Measurements from ENCODE around the gene PNPLA6. TPM values are rescaled to one million over a fixed set of nuclear protein-coding genes. Genes with fewer than 3 reads are reported as not detected.
"Not testable (repeated sequence)": the region's sequence is repeated elsewhere in the genome, so short reads cannot be mapped to it uniquely, and the experiment has no call there.

Gene PNPLA6
- total RNA-seq, 1 donor from 2014 or later = 17.6 TPM

GRCh38 chr19:7554990-7555864 is 19.7 kb downstream of the PNPLA6 start:
- DNase-seq = no peak

GRCh38 chr19:7556696-7557315 is 21.3 kb downstream of the PNPLA6 start:
- no peak for DNase-seq

- DNase-seq = no peak
Observed at GRCh38 chr19:7558667-7559066, 23.1 kb downstream of the PNPLA6 start.

GRCh38 chr19:7559102-7559501 is 23.6 kb downstream of the PNPLA6 start:
- DNase-seq = no peak

GRCh38 chr19:7560255-7560654 is 24.7 kb downstream of the PNPLA6 start:
- DNase-seq = no peak

GRCh38 chr19:7561325-7561724 is 25.8 kb downstream of the PNPLA6 start:
- no peak for DNase-seq

GRCh38 chr19:7562646-7563393 is 27.3 kb downstream of the PNPLA6 start:
- no peak for DNase-seq

- no peak for DNase-seq
Observed at GRCh38 chr19:7564866-7565265, 29.3 kb downstream of the PNPLA6 start.

- DNase-seq = no peak
Observed at GRCh38 chr19:7565332-7565731, 29.8 kb downstream of the PNPLA6 start.

- DNase-seq = no peak
Observed at GRCh38 chr19:7570761-7571160, 35.2 kb downstream of the PNPLA6 start.

- no peak for DNase-seq
Observed at GRCh38 chr19:7575434-7576040, 40.0 kb downstream of the PNPLA6 start.

GRCh38 chr19:7577422-7577821 is 41.9 kb downstream of the PNPLA6 start:
- not testable (repeated sequence) for DNase-seq

GRCh38 chr19:7578127-7578526 is 42.6 kb downstream of the PNPLA6 start:
- DNase-seq = no peak

GRCh38 chr19:7579182-7579581 is 43.7 kb downstream of the PNPLA6 start:
- no peak for DNase-seq

GRCh38 chr19:7582446-7582845 is 46.9 kb downstream of the PNPLA6 start:
- DNase-seq = no peak

GRCh38 chr19:7589822-7590221 is 54.3 kb downstream of the PNPLA6 start:
- DNase-seq = no peak

GRCh38 chr19:7590256-7590655 is 54.7 kb downstream of the PNPLA6 start:
- no peak for DNase-seq

GRCh38 chr19:7595466-7596133 is 60.1 kb downstream of the PNPLA6 start, which contains the start of gene CAMSAP3:
Gene CAMSAP3, plus strand, starts transcription at chr19:7595863. Its CDS starts 140 bp downstream, at chr19:7596003.
- DNase-seq = no peak

- no peak for DNase-seq
Observed at GRCh38 chr19:7596211-7596937, 60.9 kb downstream of the PNPLA6 start.

- DNase-seq = no peak
Observed at GRCh38 chr19:7597689-7598088, 62.2 kb downstream of the PNPLA6 start.

- DNase-seq = no peak
Observed at GRCh38 chr19:7598180-7598579, 62.7 kb downstream of the PNPLA6 start.
